Measurements from ENCODE around the gene DHCR7. TPM values are rescaled to one million over a fixed set of nuclear protein-coding genes. Genes with fewer than 3 reads are reported as not detected.
A peak's percentile ranks its signal among the peaks of the same experiment; 100 is the strongest.
"Not testable (repeated sequence)": the region's sequence is repeated elsewhere in the genome, so short reads cannot be mapped to it uniquely, and the experiment has no call there.

Gene DHCR7
- total RNA-seq, 1 donor from 2014 or later = 35.9 TPM

DNA sequence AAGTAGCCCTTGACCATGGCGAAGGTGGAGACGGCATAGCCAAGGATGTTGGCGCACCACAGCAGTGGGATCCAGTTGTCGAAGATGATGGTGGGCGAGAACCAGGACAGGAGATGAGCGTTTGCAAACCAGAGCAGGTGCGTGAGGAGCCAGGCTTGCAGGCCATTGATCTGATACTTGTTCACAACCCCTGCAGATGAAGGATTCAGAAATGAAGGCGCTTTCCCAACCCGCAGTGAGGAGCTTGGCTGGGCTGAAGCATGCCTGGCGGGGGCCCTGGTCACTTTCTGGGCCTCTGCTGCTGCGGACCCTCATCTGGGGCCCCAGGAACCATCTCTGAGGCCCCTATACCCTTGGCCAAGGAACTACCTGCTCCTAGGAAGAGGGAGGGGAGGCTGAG, 6.9 kb downstream of the DHCR7 start:
- no peak for DNase-seq (ENCODE audit: low spot score in 2 of 2)
- no peak for FAIRE-seq

DNA sequence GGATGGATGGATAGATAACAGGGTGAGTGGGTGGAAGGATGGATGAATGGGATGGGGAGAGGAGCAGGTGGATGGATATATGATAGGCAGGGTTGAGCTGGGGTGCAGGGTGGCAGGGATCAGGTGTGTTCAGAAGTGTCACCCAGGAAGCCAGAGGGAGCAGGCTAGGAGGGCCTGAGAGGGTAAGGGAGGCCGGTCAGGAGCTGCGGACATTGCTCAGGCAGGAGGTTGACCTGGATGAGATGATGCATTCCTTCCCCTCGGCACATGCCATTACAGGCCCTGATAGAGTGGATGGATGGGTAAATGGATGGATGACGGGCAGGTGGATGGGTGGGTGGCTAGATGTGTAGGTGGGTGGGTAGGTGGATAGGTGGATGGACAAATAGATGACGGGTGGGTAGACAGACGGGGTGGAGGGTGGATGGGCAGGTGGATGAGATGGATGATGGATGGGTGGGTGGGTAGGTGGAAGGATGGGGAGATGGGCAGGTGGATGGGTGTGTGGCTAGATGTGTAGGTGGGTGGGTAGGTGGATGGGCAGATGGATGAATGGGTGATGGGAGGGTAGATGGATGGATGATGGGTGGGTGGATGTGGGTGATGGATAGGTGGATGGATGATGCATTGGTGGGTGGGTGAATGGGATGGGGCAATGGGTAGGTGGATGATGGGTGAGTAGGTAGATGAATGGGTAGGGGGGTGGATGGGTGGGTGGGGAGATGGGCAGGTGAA, 8.0 kb downstream of the DHCR7 start:
- FAIRE-seq (no peak), DNase-seq (ENCODE audit: low spot score in 2 of 2) (no peak)

DNA sequence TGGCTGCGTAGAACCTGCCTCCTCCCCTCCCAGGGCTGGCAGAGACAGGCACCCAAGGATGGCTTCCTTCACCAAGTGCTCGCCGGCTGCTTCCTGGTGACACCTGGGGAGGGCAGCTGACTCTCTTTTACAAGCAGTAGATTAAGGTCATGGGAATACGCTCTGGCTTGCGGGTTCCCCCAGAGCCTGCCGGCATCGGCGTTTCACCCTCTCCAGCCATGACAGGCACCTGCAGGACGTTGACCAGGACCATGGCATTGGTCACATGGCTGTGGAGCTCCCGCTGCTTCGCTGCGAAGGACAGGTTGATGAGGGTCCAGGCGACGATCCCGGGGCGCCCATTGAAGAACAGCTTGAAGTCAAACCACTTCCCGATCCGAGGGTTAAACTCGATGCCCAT, 9.5 kb downstream of the DHCR7 start:
- no peak for DNase-seq (ENCODE audit: low spot score in 2 of 2)
- FAIRE-seq = no peak

- FAIRE-seq (no peak), DNase-seq (ENCODE audit: low spot score in 2 of 2) (no peak)
Measured at GRCh38 chr11:71437879-71438278, 10.3 kb downstream of the DHCR7 start.

GRCh38 chr11:71437399-71437798, 10.8 kb downstream of the DHCR7 start:
- DNase-seq (ENCODE audit: low spot score in 2 of 2) (no peak), FAIRE-seq (no peak)

DNA sequence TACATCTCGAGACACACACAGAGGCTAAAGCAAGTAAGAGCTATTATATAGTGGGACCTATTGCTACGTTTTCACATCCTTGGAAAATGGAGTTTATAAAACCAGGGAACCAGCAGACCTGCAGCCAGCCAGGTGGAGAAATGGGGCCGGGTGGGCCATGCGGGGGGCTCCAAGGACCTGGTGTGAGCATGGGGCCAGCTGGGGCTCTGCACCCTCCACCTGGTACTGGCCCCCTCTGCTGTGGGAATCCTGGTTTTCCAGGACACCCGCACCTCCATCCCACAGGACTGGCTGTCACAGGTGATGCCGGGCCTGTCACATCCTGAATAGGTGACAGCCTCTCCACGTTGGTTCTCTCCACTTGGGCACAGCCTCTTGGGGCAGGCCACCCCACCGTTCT, 11.3 kb downstream of the DHCR7 start:
- FAIRE-seq = no peak

DNA sequence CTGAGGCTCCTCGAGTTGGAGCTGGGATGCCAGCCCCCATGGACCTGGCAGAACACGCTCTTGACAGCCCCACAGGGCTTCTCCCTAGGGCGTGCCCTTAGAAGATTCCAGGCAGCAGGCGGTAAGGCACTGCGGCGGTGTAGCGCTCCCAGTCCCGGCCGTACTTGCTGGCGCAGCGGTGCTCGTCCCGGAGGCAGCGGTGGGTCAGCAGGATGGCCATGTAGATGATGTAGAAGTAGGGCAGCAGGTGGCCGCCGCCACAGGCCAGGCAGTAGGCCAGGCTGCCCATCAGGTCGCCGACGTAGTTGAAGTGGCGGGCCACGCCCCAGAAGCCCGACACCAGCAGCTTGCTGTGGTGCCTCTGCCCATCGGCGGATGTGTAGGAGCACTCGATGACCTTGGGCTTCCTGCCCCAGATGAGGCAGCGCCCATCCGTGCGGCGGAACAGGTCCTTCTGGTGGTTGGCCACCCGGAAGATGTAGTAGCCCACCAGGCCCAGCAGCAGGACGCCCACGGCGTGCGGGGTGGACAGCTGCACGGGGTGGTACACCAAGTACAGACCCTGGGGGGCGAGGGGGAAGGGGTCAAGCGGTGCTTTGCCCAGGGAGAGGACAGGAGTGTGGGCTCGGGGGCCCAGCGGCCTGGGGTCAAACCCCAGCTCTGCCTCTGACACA, 12.8 kb downstream of the DHCR7 start:
- no peak for DNase-seq (ENCODE audit: low spot score in 2 of 2)

More for the DNA sequence above, 11.3 kb downstream of the DHCR7 start:
- DNase-seq (ENCODE audit: low spot score in 2 of 2) = no peak

GRCh38 chr11:71434576-71435130, 13.5 kb downstream of the DHCR7 start:
- DNase-seq (ENCODE audit: low spot score in 2 of 2) (no peak), FAIRE-seq (no peak)

More for the DNA sequence above, 12.8 kb downstream of the DHCR7 start:
- FAIRE-seq = no peak

DNA sequence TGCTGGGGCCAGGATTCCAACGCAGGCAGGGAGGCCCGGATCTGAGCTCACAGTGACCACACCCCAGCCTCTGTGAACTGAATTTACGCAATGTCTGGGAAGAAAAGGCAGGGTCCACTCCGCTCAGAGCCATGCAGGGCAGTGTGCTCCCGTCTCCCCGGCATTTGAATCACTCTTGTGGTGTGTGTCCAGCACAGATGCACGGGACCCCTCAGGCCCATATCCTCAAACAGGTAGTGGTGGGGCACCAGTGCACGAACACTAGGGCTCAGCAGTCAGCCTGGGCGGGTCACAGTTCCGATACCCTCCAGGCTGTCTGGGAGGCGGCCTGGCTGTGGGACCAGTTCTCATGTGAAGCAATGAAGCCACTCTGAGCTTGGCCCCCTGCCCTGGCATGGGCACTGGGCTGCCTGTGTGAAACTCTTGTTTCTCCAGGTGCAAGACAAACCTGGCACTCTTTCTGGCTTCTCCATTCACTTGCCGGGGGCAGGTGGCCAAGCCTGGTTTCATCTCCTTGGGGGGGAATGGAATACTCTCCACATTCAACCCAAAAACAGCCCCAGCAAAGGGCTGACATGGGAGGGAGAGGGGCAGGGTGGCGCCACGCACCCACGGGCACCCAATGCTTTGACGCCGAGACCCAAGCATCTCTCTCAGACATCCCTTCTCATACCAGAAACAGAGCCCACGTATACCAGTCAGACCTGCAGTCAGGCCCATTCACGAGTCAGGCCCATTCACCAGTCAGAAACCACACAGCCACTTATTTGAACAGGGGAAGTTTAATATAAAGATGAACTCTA, 14.3 kb downstream of the DHCR7 start:
- FAIRE-seq = no peak
- DNase-seq (ENCODE audit: low spot score in 2 of 2) = no peak

DNA sequence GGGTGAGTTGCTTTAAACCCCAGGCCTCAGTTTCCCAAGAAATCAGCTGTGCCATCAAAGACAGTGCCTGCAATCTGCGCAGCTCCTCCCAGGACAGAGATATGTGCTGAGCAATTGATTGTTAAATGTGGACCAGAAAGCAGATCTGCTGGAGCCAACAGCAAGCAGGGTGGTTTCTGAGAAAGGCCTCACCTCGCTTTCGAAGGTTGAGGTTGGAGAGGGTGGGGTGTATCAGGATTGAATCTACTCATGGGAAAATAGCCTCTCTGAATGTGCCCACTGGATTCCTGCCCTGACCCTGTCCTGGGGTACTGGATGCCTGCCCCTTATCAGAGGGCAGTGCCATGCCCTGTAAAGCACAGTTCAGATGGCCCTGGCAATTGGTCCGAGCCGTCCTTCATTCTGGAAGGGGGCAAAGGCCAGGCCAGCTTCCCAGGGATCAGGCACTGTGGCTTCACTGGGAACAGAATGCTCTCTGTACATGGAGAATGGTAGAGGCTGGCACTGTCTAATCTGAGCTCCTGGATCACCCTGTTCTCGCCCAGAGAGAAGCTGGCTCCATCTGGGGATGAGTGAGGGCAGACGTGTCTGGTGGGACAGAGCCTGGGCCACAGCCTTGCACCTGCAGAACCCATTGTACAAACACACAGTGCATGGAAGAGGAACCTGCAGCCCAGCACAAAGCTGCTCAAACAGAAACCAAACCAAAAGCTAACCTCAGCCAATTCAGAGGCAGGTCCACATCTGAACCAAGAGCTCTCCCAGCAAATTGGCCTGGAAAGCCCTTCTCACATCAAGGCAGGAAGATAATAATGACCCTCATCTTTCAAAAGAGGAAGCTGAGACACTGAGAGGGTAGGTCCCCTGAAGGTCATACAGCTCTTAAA, 15.2 kb downstream of the DHCR7 start:
- DNase-seq (ENCODE audit: low spot score in 2 of 2) (peak; percentile 50 to 57), FAIRE-seq (no peak)

GRCh38 chr11:71431271-71431670, 16.9 kb downstream of the DHCR7 start:
- FAIRE-seq (no peak), DNase-seq (ENCODE audit: low spot score in 2 of 2) (no peak)

GRCh38 chr11:71430166-71430565, 18.0 kb downstream of the DHCR7 start:
- FAIRE-seq (no peak), DNase-seq (ENCODE audit: low spot score in 2 of 2) (no peak)

DNA sequence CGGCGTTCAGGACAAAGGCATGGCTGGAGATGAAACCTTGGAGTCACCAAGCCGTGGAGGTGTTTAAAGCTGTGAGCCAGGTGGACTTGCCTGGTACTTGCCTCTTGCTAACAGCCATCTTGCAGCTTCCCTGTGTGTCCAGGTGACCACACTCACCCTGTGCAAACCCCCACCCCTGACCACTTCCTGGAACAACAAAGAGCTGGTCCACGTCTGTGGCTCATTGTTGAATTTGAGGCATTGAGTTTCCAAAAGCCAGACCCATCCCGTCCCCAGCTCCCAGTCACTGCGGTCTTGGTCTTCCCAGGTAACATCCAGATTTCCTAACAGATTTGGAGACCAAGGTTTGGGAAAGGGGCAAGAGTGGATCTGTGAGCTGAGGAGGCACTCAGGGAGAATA, 18.5 kb downstream of the DHCR7 start:
- no peak for FAIRE-seq
- DNase-seq (ENCODE audit: low spot score in 2 of 2) = no peak

- FAIRE-seq = no peak
Measured at GRCh38 chr11:71428861-71429435, 19.2 kb downstream of the DHCR7 start.

GRCh38 chr11:71426413-71426812, 21.8 kb downstream of the DHCR7 start:
- no peak for FAIRE-seq
- no peak for DNase-seq (ENCODE audit: low spot score in 2 of 2)

More at GRCh38 chr11:71428861-71429435, 19.2 kb downstream of the DHCR7 start:
- no peak for DNase-seq (ENCODE audit: low spot score in 2 of 2)

DNA sequence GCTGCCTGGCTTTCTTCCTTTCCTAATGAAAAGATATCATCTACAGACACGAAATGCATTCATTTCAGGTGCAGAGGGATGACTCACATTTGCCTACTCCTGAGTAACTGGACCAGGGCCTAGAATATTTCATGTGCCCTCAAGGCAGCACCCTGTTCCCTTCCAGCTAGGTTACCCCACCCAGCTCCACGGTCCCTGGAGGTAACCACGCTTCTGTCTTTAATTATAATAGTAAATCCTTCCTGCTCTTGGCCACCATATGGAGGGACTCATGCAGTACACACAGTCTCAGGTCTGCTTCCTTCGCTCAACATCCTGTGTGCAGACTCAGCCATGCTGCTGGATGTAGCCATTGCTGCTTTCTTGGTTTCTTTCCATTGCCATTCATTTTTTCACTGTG, 22.3 kb downstream of the DHCR7 start:
- no peak for FAIRE-seq
- no peak for DNase-seq (ENCODE audit: low spot score in 2 of 2)

- FAIRE-seq (no peak), DNase-seq (ENCODE audit: low spot score in 2 of 2) (no peak)
Measured at GRCh38 chr11:71425409-71425808, 22.8 kb downstream of the DHCR7 start.

GRCh38 chr11:71423181-71423790, 24.9 kb downstream of the DHCR7 start:
- DNase-seq (ENCODE audit: low spot score in 2 of 2) (no peak), FAIRE-seq (no peak)

- FAIRE-seq; DNase-seq (ENCODE audit: low spot score in 2 of 2): not testable (repeated sequence)
Measured at GRCh38 chr11:71422318-71422717, 25.9 kb downstream of the DHCR7 start.
